Gastrocnemius medialis (tissue), 4 donors: ENCODE results near the gene ENDOU.

Experiments
- CTCF ChIP-seq, 5 experiments: fragments of 450-650 bp in 3 of 5; fragments of 200-600 bp in 2 of 5; sonication (generic) in 2 of 5; IDR thresholded peaks in 4 of 5; conservative IDR thresholded peaks in 1 of 5; 1 replicate in 4 of 5; 2 replicates in 1 of 5; pipeline ENCODE4 v1.5.1; 2016 to 2019; ENCODE audit warnings: antibody characterized with exemption in 5 of 5, mild to moderate bottlenecking in 3 of 5, moderate library complexity in 3 of 5
- POLR2A ChIP-seq, 2 donors: fragments of 450-650 bp; IDR thresholded peaks; one replicate each; pipeline ENCODE4 v1.6.1; 2017; ENCODE audit warnings: antibody characterized with exemption in 2 of 2, mild to moderate bottlenecking in 2 of 2, moderate library complexity in 2 of 2

DNA sequence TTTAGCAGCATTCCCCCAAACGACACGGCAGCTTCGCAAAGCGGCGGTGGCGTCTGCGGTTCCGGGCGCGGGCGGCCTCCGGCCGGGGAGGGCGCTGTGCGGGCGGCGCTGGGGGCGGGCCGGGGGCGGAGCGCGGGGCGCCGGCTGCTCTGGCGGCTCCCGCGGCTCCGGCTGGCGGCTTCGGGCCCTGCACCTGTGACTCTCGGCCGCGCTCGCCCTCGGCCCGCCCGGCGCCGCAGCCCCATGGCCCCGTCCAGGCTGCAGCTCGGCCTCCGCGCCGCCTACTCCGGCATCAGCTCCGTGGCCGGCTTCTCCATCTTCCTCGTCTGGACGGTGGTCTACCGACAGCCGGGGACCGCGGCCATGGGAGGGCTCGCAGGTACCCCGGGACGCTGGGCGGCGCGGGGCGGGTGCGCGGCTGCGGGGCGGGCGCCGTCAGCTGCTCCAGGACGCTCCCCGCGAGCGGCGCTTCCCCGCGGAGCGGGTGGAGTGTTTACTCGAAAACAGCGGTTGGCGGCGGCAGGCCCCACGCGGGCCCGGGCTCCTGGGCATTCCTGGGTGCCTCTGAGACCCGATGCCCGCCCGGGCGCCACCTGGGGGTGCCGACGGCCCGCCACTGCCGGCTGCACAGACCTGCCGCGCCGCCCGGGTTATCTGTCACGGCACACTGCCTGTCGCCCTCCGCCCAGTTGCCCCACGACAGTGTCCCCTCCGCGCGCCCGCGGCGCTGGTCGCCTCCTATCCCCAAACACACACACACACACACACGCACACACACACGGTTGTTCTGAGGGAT, 48.0 kb upstream of the ENDOU start, which contains the start of gene SLC48A1:
- peak; percentile 20 to 66 (median 28) for TF ChIP-seq CTCF (IDR thresholded peaks at IDR 0.05 in 4 of 5, conservative IDR thresholded peaks at IDR 0.05 in 1 of 5)
- peak; percentile 59 to 71 for TF ChIP-seq POLR2A (IDR thresholded peaks at IDR 0.05)
